DND-41 (cell line): ENCODE results near the gene DENND1A.
A peak's percentile ranks its signal among the peaks of the same experiment; 100 is the strongest.
"Not testable (repeated sequence)": the region's sequence is repeated elsewhere in the genome, so short reads cannot be mapped to it uniquely, and the experiment has no call there.

Experiments used
- ATAC-seq: fragments of 200-7000 bp; cut with Tn5 transposase; 3 replicates; pipeline ENCODE4 v1.9.1; 2021; ENCODE audit warnings: low read depth; ENCODE audit not compliant: insufficient read depth
- DNase-seq: peaks from one replicate; pipeline ENCODE4 v3.0.0-alpha.2; 2020
- H2AFZ ChIP-seq: 2 replicates; pipeline ENCODE4 v1.6.0; 2012; ENCODE audit warnings: low read depth, low read length
- H3K27ac ChIP-seq: 2 replicates; pipeline ENCODE4 v1.5.1; 2012; ENCODE audit warnings: low read length, inconsistent platforms
- H3K27me3 ChIP-seq: fragments of 200-600 bp; sonication (generic); 2 replicates; pipeline ENCODE4 v1.6.0; 2012; ENCODE audit warnings: low read length, mild to moderate bottlenecking, inconsistent platforms; ENCODE audit not compliant: insufficient read depth, poor library complexity
- H3K36me3 ChIP-seq: 2 replicates; pipeline ENCODE4 v1.5.1; 2012; ENCODE audit warnings: low read length, inconsistent platforms; ENCODE audit not compliant: insufficient read depth
- H3K4me1 ChIP-seq: 2 replicates; pipeline ENCODE4 v1.5.1; 2012; ENCODE audit warnings: mild to moderate bottlenecking, low read length; ENCODE audit not compliant: insufficient read depth
- H3K4me2 ChIP-seq: 2 replicates; pipeline ENCODE4 v1.6.0; 2012; ENCODE audit warnings: mild to moderate bottlenecking, moderate library complexity, low read length, inconsistent platforms; ENCODE audit not compliant: insufficient read depth
- H3K4me3 ChIP-seq, 2 experiments: fragments of 200-600 bp in 1 of 2; shearing (Covaris generic) in 1 of 2; 2 replicates each; pipeline ENCODE4 v1.5.1; 2012 to 2016; ENCODE audit warnings: inconsistent platforms in 2 of 2, low read length in 2 of 2, mild to moderate bottlenecking in 2 of 2, low read depth in 1 of 2, moderate library complexity in 1 of 2
- H3K79me2 ChIP-seq: 2 replicates; pipeline ENCODE4 v1.6.0; 2012; ENCODE audit warnings: low read length, inconsistent platforms; ENCODE audit not compliant: insufficient read depth
- H3K9ac ChIP-seq: 2 replicates; pipeline ENCODE4 v1.6.0; 2012; ENCODE audit warnings: low read depth, mild to moderate bottlenecking, inconsistent platforms, low read length, moderate library complexity
- H3K9me3 ChIP-seq: 2 replicates; pipeline ENCODE4 v1.5.1; 2012; ENCODE audit warnings: low read length, moderate library complexity, mild to moderate bottlenecking, inconsistent platforms; ENCODE audit not compliant: insufficient read depth, severe bottlenecking
- H4K20me1 ChIP-seq: 2 replicates; pipeline ENCODE4 v1.6.0; 2012; ENCODE audit warnings: low read length; ENCODE audit not compliant: insufficient read depth
- EZH2 ChIP-seq: IDR thresholded peaks from 3 replicates; pipeline ENCODE4 v1.6.1; 2012; ENCODE audit warnings: borderline replicate concordance, low read depth, mild to moderate bottlenecking, moderate library complexity, low read length, inconsistent platforms; ENCODE audit not compliant: severe bottlenecking
- TF ChIP-seq, protein P1 (sequence below): IDR thresholded peaks from 2 replicates; pipeline ENCODE4 v1.5.1; 2012; ENCODE audit warnings: borderline replicate concordance, low read length, moderate library complexity, mild to moderate bottlenecking; ENCODE audit not compliant: poor library complexity, severe bottlenecking; ENCODE audit errors: extremely low read depth

DENND1A gene

DNA sequence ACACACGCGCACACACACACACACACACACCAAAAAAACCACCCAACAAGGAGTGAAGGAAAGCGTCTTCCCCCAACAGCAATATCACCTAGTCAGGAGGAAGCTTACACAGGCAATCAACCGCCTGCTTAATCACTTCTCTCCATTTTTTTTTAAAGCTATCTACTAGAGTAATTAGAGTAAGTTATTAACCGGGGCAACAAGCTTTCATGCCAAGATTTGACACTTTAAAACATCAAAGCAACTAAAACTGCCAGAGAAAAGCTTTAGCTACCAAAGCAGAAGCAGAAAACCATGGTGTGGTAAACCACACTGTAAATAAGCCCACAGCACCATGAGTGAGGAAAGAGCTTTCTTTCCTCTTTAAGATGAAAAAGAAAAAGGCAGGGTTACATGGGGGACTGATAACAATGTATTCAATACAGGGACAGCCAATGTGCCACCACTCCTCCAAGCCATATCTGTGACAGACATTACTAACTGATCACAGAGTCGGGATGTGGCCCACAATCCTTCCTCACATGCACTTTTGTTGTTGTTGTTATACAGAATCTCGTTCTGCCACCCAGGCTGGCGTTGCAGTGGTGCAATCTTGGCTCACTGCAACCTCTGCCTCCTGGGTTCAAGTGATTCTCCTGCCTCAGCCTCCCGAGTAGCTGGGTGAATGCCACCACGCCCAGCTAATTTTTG, 291.8 kb downstream of the DENND1A start:
- peaks cover 50% of the 10 kb centered on the region for H4K20me1 ChIP-seq
- ATAC-seq = peak; percentile 97
- no peak overlapping the region for H2AFZ ChIP-seq
- peaks cover 21% of the 10 kb centered on the region for H3K4me1 ChIP-seq
- peak; percentile 57 for DNase-seq
- H3K4me2 ChIP-seq = peak overlapping the region; percentile 79
- H3K79me2 ChIP-seq = no peaks in the 10 kb centered on the region
- H3K36me3 ChIP-seq = no peaks in the 10 kb centered on the region
- H3K4me3 ChIP-seq = peak overlapping the region in 1 of 2 experiments; percentile 55; a peak in 2 of 4 replicates
- H3K27ac ChIP-seq = no peak overlapping the region
- no peaks in the 10 kb centered on the region for H3K9me3 ChIP-seq
- no peak overlapping the region for H3K9ac ChIP-seq
- TF ChIP-seq, protein P1, sequence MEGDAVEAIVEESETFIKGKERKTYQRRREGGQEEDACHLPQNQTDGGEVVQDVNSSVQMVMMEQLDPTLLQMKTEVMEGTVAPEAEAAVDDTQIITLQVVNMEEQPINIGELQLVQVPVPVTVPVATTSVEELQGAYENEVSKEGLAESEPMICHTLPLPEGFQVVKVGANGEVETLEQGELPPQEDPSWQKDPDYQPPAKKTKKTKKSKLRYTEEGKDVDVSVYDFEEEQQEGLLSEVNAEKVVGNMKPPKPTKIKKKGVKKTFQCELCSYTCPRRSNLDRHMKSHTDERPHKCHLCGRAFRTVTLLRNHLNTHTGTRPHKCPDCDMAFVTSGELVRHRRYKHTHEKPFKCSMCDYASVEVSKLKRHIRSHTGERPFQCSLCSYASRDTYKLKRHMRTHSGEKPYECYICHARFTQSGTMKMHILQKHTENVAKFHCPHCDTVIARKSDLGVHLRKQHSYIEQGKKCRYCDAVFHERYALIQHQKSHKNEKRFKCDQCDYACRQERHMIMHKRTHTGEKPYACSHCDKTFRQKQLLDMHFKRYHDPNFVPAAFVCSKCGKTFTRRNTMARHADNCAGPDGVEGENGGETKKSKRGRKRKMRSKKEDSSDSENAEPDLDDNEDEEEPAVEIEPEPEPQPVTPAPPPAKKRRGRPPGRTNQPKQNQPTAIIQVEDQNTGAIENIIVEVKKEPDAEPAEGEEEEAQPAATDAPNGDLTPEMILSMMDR = no peak
- no peak for TF ChIP-seq EZH2
- no peaks in the 10 kb centered on the region for H3K27me3 ChIP-seq

DNA sequence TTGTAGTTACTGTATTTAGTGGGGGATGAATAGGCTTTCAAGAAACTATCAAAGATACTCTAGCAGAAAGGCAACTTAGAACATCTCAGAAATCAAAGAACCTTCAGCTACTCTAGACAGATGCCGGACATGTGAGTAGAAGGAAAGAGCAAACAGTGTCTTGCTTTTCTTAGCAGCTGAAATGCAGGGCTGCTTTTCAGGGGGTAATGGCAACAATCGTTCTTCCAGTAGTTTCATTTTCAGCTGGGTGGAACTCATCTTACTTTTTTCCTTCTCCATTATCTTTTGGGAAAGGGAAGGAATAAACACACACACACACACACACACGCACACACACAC, 292.4 kb downstream of the DENND1A start:
- Histone ChIP-seq H3K79me2 (no peaks in the 10 kb centered on the region), H3K27me3 (no peaks in the 10 kb centered on the region), H3K27ac (no peak overlapping the region), H4K20me1 (peaks cover 46% of the 10 kb centered on the region), H3K9ac (no peak overlapping the region), H3K4me2 (peak overlapping the region; percentile 79), H3K4me3 (peak overlapping the region in 1 of 2 experiments; percentile 55; a peak in 2 of 4 replicates), H2AFZ (no peak overlapping the region), H3K36me3 (no peaks in the 10 kb centered on the region), H3K9me3 (no peaks in the 10 kb centered on the region), H3K4me1 (peaks cover 21% of the 10 kb centered on the region)
- peak; percentile 10 for DNase-seq
- TF ChIP-seq, protein P1 = no peak
- TF ChIP-seq EZH2 = no peak
- peak; percentile 39 for ATAC-seq

DNA sequence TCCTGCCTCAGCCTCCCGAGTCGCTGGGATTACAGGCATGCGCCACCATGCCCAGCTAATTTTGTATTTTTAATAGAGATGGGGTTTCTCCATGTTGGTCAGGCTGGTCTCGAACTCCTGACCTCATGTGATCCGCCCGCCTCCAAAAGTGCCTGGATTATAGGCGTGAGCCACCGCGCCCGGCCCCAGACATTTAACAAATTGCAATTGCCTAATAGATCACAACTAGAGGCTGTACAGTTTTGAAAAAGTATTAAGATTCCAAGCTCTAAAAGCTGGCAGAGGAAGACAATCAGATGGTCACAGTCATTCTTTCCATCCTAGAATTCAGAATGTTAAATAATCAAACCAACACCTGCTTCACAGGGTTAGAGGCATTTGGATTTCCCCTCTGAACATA, 293.1 kb downstream of the DENND1A start:
- H3K9me3 ChIP-seq, DNase-seq, H3K9ac ChIP-seq, H2AFZ ChIP-seq, ATAC-seq, H3K36me3 ChIP-seq, H3K79me2 ChIP-seq, H3K27me3 ChIP-seq, H3K27ac ChIP-seq: not testable (repeated sequence)
- H3K4me1 ChIP-seq = peaks cover 21% of the 10 kb centered on the region
- peaks cover 51% of the 10 kb centered on the region for H4K20me1 ChIP-seq
- peak overlapping the region in 1 of 2 experiments; percentile 55; a peak in 1 of 4 replicates for H3K4me3 ChIP-seq
- peak overlapping the region; percentile 79; the same call in 1 of the 2 replicates for H3K4me2 ChIP-seq

DNA sequence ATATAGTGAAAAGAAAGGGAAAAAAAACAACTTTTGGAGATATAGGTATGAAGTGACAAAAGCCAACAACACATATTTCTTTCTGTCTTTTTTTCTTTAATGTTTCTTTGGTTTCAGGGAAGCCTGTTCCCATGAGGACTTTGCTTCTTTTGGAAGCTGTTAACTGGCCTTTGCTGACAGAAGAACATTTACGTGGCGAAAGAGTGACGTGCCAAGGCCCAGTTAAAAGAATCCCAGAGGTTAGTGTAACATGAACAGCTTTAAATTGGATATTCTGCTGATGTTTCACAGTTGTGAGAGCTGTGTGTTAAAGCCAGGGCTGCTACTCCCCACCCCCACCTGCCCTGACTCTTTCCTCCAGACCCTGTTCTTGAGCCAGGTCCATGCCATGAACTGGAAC, 298.1 kb downstream of the DENND1A start:
- ATAC-seq (no peak), DNase-seq (no peak)
- Histone ChIP-seq H3K4me3 (no peak overlapping the region), H3K79me2 (no peaks in the 10 kb centered on the region), H3K27ac (no peak overlapping the region), H3K36me3 (peaks cover 4% of the 10 kb centered on the region; the same call in 1 of the 2 replicates), H4K20me1 (peaks cover 35% of the 10 kb centered on the region), H3K9me3 (no peaks in the 10 kb centered on the region), H3K4me1 (peaks cover 2% of the 10 kb centered on the region), H3K27me3 (no peaks in the 10 kb centered on the region), H2AFZ (no peak overlapping the region), H3K9ac (no peak overlapping the region), H3K4me2 (no peak overlapping the region)
- TF ChIP-seq, protein P1 = no peak
- no peak for TF ChIP-seq EZH2
